Stimulated activated CD4-positive, alpha-beta T cell treated with anti-CD3 and anti-CD28 coated beads, Interleukin-4, amount 100 ng/mL, for 48 hours (primary cell): Measurements from ENCODE around the gene PPP2R2D.

Experiments used
- DNase-seq, 2 donors: peaks; one replicate each; pipeline ENCODE4 v3.0.0-alpha.2; 2020; ENCODE audit warnings: low read depth in 2 of 2

PPP2R2D gene

GRCh38 chr10:131996466-131997365 is 95.9 kb downstream of the PPP2R2D start:
- DNase-seq, result no peak

GRCh38 chr10:131997366-131998049 is 96.7 kb downstream of the PPP2R2D start:
- no peak for DNase-seq

GRCh38 chr10:131998050-131998844 is 97.4 kb downstream of the PPP2R2D start:
- DNase-seq, result no peak

- DNase-seq, result no peak
Observed at GRCh38 chr10:131998845-131999681, 98.3 kb downstream of the PPP2R2D start.

- DNase-seq, result no peak
Observed at GRCh38 chr10:132001238-132001972, 100.6 kb downstream of the PPP2R2D start.

GRCh38 chr10:132002004-132002403 is 101.2 kb downstream of the PPP2R2D start:
- no peak for DNase-seq

- no peak for DNase-seq
Observed at GRCh38 chr10:132003282-132003924, 102.6 kb downstream of the PPP2R2D start.

- no peak for DNase-seq
Observed at GRCh38 chr10:132004052-132004451, 103.2 kb downstream of the PPP2R2D start.

GRCh38 chr10:132005147-132005546 is 104.3 kb downstream of the PPP2R2D start:
- DNase-seq, result no peak

GRCh38 chr10:132006966-132007365 is 106.2 kb downstream of the PPP2R2D start:
- DNase-seq, result no peak

GRCh38 chr10:132007681-132008080 is 106.9 kb downstream of the PPP2R2D start:
- no peak for DNase-seq
